ENCODE measurements around the gene C17orf107. TPM values are rescaled to one million over a fixed set of nuclear protein-coding genes. Genes with fewer than 3 reads are reported as not detected.

C17orf107 gene
- total and polyA plus RNA-seq, 2 of the 13 experiments (the other 11 are each of a cell fraction or from before 2014, with no cell fraction given) = 0.20 to 0.59 TPM

DNA sequence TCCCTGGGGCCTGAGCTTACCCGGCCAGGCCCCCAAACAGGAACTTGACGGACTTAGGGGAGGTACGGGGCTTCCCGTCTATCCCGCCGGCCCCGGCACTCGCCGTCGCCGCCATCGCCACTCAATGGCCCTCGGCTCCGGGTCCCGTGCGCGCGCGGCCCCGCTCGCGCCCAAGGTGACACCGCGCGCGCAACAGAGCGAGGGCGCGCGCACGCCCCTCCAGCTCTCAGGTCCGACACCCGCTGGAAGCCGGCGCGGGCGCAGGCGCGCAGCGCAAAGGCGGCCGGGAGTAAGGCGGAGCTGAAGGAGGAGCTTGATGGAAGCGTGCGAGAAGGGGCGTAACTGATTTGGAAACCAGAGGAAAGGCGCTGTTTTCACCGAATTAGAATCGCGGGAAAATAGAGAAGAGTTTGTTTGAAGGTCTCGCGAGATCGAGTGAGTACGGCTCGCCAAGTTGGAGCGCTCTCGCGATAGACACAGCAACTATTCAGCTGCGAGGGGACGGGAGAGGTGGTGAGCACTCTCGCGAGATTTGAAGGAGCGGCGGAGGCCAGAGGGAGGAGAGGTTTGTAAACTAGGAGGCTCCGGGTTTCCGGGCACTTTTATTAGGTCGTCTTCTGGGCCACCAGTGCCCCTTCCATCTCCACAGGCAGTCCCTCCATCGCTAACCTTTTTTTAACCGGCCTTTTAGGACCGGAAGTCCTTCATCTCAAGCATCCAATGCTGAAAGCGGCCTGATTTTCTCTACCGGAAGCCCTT is 40.6 kb downstream of the C17orf107 start, which contains the start of the genes RNF167 and SLC25A11 (continued):
- no peak for TF ChIP-seq ZC3H4 (CRISPR knock-in tag; IDR thresholded peaks at IDR 0.05; ENCODE audit: borderline replicate concordance)
- TF ChIP-seq, protein P1, sequence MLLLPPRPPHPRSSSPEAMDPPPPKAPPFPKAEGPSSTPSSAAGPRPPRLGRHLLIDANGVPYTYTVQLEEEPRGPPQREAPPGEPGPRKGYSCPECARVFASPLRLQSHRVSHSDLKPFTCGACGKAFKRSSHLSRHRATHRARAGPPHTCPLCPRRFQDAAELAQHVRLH (CRISPR knock-in tag; IDR thresholded peaks at IDR 0.05; ENCODE audit: borderline replicate concordance, low read depth) = no peak; the same call in 1 of the 2 replicates
- TF ChIP-seq, protein P2, sequence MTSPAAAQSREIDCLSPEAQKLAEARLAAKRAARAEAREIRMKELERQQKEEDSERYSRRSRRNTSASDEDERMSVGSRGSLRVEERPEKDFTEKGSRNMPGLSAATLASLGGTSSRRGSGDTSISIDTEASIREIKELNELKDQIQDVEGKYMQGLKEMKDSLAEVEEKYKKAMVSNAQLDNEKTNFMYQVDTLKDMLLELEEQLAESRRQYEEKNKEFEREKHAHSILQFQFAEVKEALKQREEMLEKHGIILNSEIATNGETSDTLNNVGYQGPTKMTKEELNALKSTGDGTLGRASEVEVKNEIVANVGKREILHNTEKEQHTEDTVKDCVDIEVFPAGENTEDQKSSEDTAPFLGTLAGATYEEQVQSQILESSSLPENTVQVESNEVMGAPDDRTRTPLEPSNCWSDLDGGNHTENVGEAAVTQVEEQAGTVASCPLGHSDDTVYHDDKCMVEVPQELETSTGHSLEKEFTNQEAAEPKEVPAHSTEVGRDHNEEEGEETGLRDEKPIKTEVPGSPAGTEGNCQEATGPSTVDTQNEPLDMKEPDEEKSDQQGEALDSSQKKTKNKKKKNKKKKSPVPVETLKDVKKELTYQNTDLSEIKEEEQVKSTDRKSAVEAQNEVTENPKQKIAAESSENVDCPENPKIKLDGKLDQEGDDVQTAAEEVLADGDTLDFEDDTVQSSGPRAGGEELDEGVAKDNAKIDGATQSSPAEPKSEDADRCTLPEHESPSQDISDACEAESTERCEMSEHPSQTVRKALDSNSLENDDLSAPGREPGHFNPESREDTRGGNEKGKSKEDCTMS (CRISPR knock-in tag; conservative IDR thresholded peaks at IDR 0.05) = no peak
- TF ChIP-seq TEAD3 (CRISPR knock-in tag; optimal IDR thresholded peaks at IDR 0.05; ENCODE audit: borderline replicate concordance) = peak; percentile 43
- TF ChIP-seq KDM1A (CRISPR knock-in tag; IDR thresholded peaks at IDR 0.05) = no peak
- no peak for TF ChIP-seq EEA1 (CRISPR knock-in tag; IDR thresholded peaks at IDR 0.05; ENCODE audit: borderline replicate concordance)
- TF ChIP-seq ZNF7 (CRISPR knock-in tag; IDR thresholded peaks at IDR 0.05) = no peak
- TF ChIP-seq, protein P3, sequence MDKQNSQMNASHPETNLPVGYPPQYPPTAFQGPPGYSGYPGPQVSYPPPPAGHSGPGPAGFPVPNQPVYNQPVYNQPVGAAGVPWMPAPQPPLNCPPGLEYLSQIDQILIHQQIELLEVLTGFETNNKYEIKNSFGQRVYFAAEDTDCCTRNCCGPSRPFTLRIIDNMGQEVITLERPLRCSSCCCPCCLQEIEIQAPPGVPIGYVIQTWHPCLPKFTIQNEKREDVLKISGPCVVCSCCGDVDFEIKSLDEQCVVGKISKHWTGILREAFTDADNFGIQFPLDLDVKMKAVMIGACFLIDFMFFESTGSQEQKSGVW (CRISPR knock-in tag; IDR thresholded peaks at IDR 0.05; ENCODE audit: borderline replicate concordance) = no peak
- no peak for TF ChIP-seq ZNF256 (CRISPR knock-in tag; conservative IDR thresholded peaks at IDR 0.05)
- TF ChIP-seq NR1H2 (CRISPR knock-in tag; IDR thresholded peaks at IDR 0.05; ENCODE audit: borderline replicate concordance, low read depth) = no peak
- no peak for TF ChIP-seq MTF2 (CRISPR knock-in tag; IDR thresholded peaks at IDR 0.05; ENCODE audit: borderline replicate concordance)
- TF ChIP-seq ATF7-NPFF (CRISPR knock-in tag; IDR thresholded peaks at IDR 0.05; ENCODE audit: low read depth) = no peak
- TF ChIP-seq ZNF646 (CRISPR knock-in tag; IDR thresholded peaks at IDR 0.05) = no peak
- no peak for TF ChIP-seq ZSCAN12 (CRISPR knock-in tag; IDR thresholded peaks at IDR 0.05)
- no peak for TF ChIP-seq ARNT (IDR thresholded peaks at IDR 0.05)
- TF ChIP-seq, protein P4, sequence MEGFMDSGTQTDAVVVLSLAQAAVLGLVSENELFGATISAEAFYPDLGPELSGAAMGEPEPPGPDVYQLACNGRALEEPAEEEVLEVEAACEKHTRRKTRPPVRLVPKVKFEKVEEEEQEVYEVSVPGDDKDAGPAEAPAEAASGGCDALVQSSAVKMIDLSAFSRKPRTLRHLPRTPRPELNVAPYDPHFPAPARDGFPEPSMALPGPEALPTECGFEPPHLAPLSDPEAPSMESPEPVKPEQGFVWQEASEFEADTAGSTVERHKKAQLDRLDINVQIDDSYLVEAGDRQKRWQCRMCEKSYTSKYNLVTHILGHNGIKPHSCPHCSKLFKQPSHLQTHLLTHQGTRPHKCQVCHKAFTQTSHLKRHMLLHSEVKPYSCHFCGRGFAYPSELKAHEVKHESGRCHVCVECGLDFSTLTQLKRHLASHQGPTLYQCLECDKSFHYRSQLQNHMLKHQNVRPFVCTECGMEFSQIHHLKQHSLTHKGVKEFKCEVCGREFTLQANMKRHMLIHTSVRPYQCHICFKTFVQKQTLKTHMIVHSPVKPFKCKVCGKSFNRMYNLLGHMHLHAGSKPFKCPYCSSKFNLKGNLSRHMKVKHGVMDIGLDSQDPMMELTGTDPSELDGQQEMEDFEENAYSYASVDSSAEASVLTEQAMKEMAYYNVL (CRISPR knock-in tag; IDR thresholded peaks at IDR 0.05; ENCODE audit: borderline replicate concordance) = no peak

Measured in HepG2 (cell line).